HTERT RPE-1 (cell line): ENCODE results near the gene SLC25A47.
"Not testable (repeated sequence)": the region's sequence is repeated elsewhere in the genome, so short reads cannot be mapped to it uniquely, and the experiment has no call there.

ENCODE experiments used
- in situ Hi-C: fragments of 300-500 bp; cut with MboI; formaldehyde crosslinking; loops from 4 replicates; pipeline ENCODE4 v1.14.3; 2020; ENCODE audit warnings: low sequenced_read_pairs

SLC25A47 gene

GRCh38 chr14:100289916-100290606, 33.1 kb upstream of the SLC25A47 start:
- in situ Hi-C loops = no loop called here

GRCh38 chr14:100290607-100291304, 32.4 kb upstream of the SLC25A47 start:
- in situ Hi-C loops = no loop called here

DNA sequence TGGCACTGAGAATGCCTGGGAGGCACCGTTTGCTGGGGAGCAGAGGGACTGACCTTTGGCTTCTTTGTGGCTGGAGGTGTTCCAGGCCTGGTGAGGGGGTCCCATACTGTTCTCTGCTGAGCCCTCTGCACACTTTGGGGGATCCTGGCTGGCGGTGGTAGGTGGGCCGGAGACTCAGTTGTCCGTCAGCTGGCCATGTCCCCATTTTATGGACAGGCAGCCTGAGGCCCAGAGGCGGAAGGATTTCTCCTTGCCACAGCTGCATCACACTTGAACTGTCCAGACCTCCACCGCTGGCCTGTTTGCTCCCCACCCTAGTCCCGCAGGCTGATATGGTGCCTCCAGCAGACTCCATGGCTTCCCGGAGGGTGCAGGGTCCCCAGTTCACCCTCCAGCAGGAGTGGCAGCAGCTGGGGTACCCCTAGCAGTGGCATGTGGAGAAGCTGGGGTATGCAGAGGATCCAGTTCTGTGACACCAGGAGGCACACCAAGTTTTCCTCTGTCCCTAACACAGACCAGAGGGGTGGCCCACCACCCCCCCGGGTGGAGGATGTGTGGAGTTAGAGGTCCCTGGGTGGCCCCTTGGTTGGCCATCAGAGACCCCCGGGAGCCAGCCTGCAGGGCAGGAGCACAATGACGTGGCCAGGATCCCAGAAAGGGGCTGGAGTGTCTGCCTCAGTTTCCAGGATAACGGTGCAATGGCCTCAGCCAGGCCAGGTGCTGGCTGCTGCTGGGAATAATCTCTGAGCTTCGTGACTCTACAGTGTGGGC, 31.6 kb upstream of the SLC25A47 start:
- in situ Hi-C loops = no loop called here

- in situ Hi-C loops = no loop called here
Observed at GRCh38 chr14:100292301-100292775, 30.8 kb upstream of the SLC25A47 start.

DNA sequence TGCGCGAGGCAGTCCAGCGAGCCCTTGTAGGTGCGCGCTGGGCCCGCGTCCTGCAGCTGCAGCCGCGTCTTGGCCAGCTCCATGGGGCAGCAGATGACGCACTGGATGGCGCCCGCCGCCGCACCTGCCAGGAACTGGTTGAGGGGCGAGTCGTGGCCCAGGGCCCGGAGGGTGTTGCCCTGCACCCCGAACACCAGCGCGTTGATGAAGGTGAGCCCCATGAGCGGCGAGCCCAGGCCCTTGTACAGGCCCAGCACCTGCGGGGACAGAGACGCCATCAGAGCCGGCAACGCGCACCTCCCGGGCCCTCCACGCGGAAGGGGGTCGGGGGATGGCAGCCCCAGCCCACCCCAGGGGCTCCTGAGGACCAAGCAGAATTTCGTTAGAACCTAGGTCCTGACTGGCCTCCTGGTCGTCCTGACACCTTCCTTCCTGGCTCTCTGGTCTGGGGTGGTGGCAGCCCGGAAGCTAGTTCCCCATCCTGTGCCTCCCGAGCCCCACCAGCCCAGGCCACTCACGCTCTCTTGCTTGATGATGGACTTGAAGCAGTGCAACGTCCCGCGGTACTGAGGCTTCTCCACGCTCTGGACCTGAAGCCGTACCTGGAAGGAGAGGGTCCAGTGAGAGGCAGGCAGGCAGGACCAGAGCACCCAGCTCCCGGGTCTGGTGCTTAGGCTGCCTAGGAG, 30.2 kb upstream of the SLC25A47 start:
- in situ Hi-C loops = no loop called here

- in situ Hi-C loops = no loop called here
Observed at GRCh38 chr14:100293497-100294212, 29.5 kb upstream of the SLC25A47 start.

GRCh38 chr14:100294213-100294962, 28.8 kb upstream of the SLC25A47 start:
- in situ Hi-C loops = no loop called here

DNA sequence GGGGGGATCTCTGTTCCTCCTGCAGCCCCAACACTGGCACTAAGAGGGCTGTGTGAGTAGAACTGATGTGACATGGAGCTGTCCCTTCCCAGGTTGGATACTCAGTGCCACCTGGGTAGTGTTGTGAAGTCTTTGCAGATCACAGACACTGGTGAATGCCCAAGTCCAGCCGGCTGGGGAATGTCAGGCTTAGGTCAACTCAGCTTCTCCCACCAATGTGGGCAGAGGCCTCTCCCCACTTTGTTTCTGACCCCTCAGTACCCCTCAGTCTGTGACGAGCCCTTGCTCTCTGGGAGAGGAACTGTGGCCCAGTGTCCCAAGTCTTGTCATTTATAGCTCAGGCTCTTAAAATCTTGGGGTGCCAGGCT, 28.2 kb upstream of the SLC25A47 start:
- in situ Hi-C loops = no loop called here

DNA sequence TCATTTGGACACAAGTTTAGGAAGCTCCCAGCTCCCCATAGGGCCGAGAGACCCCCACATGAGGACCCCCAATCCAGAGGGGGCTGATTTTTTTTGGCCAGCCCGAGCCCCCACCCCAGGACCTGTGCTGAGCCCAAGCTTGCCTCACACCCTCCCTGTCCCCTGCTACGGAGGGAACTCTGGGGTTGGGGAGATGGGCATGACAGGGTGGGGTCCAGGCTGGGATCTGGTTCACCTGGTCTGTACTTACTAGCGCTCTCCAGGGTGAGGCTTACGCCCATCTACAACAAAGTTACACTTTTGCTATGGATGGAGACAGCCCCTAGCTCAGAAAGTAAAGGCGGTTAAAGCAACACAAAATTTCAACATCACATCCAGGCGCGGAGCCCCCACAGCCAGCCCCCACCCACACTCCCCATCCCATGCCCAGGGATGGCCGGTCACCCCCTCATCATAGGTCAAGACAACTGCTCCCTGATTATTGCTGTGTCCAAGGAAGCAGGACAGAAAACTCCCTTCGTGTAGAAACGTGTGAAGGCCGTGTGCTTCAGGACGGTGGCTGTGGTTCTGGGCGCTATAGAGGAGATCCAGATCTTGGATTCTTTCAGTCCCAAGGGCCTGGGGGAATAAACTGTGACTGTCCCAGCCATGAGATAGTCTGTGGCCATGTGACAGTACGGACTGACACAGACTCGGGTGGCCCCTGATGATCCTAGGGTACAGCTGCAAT, 27.6 kb upstream of the SLC25A47 start:
- in situ Hi-C loops = no loop called here

GRCh38 chr14:100296106-100296651, 27.0 kb upstream of the SLC25A47 start:
- in situ Hi-C loops = no loop called here

GRCh38 chr14:100296729-100297128, 26.4 kb upstream of the SLC25A47 start:
- in situ Hi-C loops = not testable (repeated sequence)

DNA sequence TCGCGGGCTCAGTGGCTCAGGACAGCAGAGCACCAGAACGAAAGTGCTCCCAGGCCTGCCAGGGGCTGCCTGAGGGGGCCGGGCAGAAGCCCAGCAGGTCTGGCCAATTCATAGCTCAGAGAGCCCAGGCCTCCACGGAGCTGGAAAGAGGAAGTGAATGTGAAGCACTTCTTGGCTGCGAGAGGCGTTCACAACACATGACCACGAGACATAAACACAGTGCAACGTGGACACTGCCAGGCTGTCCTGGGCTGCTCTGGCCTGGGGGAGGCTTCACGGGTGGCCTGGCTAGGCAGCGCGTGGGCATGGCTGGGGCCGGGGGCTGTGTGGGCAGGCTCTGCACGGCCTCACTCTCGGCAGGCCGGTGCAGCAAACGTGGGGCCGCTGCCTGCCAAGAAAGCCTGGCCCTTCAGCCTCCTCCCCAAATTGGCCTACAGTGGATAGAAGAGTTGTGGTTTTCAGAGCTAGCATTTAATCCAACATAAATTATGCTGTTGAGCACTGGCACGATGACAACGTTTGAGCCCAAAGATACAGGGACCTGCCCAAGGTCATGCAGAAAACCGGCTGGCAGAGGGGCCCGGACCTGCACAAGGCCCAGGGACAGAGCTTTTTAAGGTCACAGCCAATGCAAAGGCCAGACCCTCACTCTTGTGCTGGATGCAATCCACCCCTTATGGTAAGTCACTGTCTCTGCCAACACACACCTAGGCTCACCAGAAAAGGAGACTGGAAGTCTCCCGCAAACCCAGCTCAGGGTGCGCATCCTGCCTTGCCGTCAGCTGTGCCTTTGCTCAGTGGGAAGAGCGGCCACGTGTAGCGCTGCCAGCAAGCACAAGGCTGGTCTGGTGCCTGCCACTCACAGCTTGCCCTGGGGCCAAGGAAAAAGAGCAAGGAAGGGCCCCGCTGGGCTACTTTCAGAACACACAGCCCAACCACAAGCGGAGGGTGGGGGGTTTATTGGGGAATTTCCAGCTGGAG, 25.5 kb upstream of the SLC25A47 start:
- in situ Hi-C loops = no loop called here

GRCh38 chr14:100298551-100299237, 24.4 kb upstream of the SLC25A47 start:
- in situ Hi-C loops = no loop called here

DNA sequence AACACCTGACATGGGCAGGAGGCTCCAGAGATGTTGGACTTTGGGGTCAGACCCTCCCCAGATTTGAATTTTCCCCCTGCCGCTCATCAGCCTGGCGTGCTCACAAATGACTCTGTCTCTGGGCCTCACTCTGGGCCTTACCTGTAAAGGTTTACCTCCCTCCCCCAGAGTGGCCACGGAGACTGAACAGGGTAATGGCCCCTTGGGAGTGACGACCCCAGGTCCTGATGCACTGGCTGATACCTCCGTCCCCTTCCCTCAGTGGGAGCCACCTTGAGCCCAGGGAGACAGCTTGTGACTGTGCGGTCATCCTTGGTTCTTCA, 23.9 kb upstream of the SLC25A47 start:
- in situ Hi-C loops = no loop called here

- in situ Hi-C loops = no loop called here
Observed at GRCh38 chr14:100302616-100303015, 20.5 kb upstream of the SLC25A47 start.

DNA sequence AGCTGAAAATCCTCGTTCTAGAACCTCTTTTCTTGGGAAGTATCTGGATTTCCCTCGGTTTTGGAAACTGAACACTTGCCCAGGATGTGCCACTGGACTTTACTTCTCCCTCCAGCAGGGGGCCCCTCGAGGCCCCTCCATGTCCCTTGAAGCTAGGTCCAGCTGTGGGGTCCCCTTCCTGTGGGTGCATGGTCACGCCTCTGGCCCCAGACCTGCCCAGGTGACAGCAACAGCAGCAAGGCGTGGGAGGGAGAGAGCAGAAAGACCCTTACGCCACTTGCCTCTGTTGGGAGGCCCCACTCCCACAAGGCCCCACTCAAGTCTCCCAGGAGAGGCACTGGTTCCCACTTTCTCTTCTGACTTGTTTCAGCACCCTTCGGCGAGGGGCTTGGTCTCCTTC, 20.0 kb upstream of the SLC25A47 start:
- in situ Hi-C loops = no loop called here

DNA sequence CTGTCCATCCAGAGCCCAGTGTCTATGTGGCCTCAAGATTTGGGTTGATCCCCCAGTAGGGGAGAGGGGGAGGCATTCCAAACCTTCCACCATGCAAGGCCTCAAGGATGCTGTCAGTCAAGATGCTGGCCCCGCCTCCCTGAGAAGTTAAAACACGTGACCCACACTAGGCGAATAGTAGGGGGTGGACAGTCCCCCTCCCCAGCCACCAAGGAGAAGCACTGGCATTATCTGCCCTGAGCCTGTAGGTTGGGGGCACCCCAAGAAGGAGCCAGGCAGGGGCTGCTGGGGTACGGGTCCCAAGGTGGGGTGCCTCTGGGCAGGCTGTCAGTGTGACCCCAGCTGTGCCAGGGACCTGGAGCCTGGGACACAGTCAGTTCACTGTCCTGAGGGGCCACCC, 19.2 kb upstream of the SLC25A47 start:
- in situ Hi-C loops = no loop called here
